IPS DF 6.9 (cell line): ENCODE data around the gene CXorf51B.
"Not testable (repeated sequence)": the region's sequence is repeated elsewhere in the genome, so short reads cannot be mapped to it uniquely, and the experiment has no call there.

Experiments used
- DNase-seq: peaks from one replicate; pipeline ENCODE4 v3.0.0-alpha.2; 2013; ENCODE audit warnings: low read depth, low spot score
- H3K27ac ChIP-seq: one replicate; pipeline ENCODE4 v1.5.1; 2013; ENCODE audit warnings: low read length, control low read depth
- H3K27me3 ChIP-seq: 2 replicates; pipeline ENCODE4 v1.6.1; 2013; ENCODE audit warnings: mild to moderate bottlenecking, low read length; ENCODE audit not compliant: control insufficient read depth, insufficient read depth
- H3K36me3 ChIP-seq: 2 replicates; pipeline ENCODE4 v1.6.1; 2013; ENCODE audit warnings: low read length; ENCODE audit not compliant: control insufficient read depth, insufficient read depth
- H3K4me1 ChIP-seq: 2 replicates; pipeline ENCODE4 v1.6.1; 2013; ENCODE audit warnings: low read length; ENCODE audit not compliant: control insufficient read depth, insufficient read depth
- H3K4me3 ChIP-seq: 2 replicates; pipeline ENCODE4 v1.5.1; 2013; ENCODE audit warnings: mild to moderate bottlenecking, low read length
- H3K9me3 ChIP-seq: 2 replicates; pipeline ENCODE4 v1.6.1; 2013; ENCODE audit warnings: low read length, inconsistent platforms; ENCODE audit not compliant: control insufficient read depth, insufficient read depth
- WGBS: extraction: QIAGEN DNeasy Blood & Tissue Kit; methylation state at CpG from one replicate; pipeline ENCODE4 v1.1.7; 2013; ENCODE audit warnings: mixed read lengths, missing lambda C conversion rate; ENCODE audit not compliant: insufficient read length, insufficient coverage; 5-methylcytosine and 5-hydroxymethylcytosine counted together

CXorf51B gene

GRCh38 chrX:146809471-146809870 is at the start of gene CXorf51B:
Gene CXorf51B, plus strand, starts transcription at chrX:146809771. Its CDS starts 21 bp downstream, at chrX:146809792.
- not testable (repeated sequence) for H3K36me3 ChIP-seq, H3K4me1 ChIP-seq, H3K4me3 ChIP-seq, H3K27me3 ChIP-seq, H3K27ac ChIP-seq, DNase-seq, H3K9me3 ChIP-seq
- WGBS, result no CpG with 5 or more reads among the region's 3 CpGs

DNA sequence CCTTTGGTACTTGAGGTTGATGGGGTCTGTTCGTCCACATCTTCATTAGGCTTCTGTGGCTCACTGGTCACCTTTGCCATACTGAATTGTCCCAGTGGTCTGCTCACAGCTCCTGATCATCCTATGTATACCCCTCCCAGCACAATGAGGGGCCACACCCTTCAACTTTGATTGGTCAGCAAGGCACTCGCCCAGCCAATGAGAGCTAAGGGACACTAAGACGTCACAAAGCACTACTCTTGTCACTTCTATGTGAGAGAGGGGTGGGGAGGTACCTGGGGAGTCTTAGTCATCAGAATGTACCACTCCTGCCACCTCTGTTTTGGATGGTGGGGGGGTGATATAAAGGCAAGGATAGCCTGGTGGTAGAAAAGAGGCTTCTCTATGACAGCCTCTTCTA is 5.1 kb downstream of the CXorf51B start, which contains the start of gene CXorf51A:
Gene CXorf51A (minus strand): TSS at position 101 of the 400 bp plus-strand sequence. CDS start 21 bp downstream, at position 80.
- not testable (repeated sequence) for H3K27me3 ChIP-seq, DNase-seq, H3K27ac ChIP-seq, H3K4me3 ChIP-seq, H3K9me3 ChIP-seq, H3K36me3 ChIP-seq, H3K4me1 ChIP-seq
- no CpG with 5 or more reads among the region's 3 CpGs for WGBS

DNA sequence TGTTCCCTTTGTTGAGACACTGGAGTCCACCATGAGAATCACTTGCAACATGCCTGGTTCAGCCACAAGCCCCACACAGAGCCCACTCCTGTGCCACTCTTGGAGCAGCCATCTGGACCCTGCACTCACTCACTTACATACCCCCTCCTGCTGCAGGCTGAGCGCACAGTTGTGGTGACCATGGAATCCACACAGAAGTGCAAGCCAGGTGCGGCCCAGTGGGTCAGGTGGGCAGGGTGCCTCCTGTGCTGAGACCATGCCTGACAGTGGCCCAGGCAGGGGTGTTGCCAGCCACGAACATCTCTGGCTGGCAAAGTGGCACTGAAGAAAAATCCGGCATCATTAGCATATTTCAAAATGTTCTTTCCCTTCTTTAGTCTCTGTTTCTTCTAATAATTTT is 22.4 kb downstream of the CXorf51B start:
- no CpG with 5 or more reads among the region's 4 CpGs for WGBS
- Histone ChIP-seq H3K9me3 (peaks cover 2% of the 10 kb centered on the region), H3K4me3 (no peak overlapping the region), H3K4me1 (no peaks in the 10 kb centered on the region), H3K27ac (no peak overlapping the region), H3K36me3 (no peaks in the 10 kb centered on the region), H3K27me3 (no peaks in the 10 kb centered on the region)
- DNase-seq, result no peak

- no peak for DNase-seq
- Histone ChIP-seq H3K27ac (no peak overlapping the region), H3K36me3 (no peaks in the 10 kb centered on the region), H3K4me1 (no peaks in the 10 kb centered on the region), H3K4me3 (no peak overlapping the region), H3K27me3 (no peaks in the 10 kb centered on the region), H3K9me3 (no peaks in the 10 kb centered on the region; the same call in 1 of the 2 replicates)
- WGBS, result no CpG with 5 or more reads among the region's 2 CpGs
Measured at GRCh38 chrX:146854281-146854680, 44.7 kb downstream of the CXorf51B start.
